NCI-H526 treated with DMSO at 0.1 percent for 48 hours (cell line): Measurements from ENCODE around the gene ZNF181.
"Not testable (repeated sequence)": the region's sequence is repeated elsewhere in the genome, so short reads cannot be mapped to it uniquely, and the experiment has no call there.

Experiments used
- DNase-seq: peaks from one replicate; lab custom pipeline; 2025; lab: John Stamatoyannopoulos, UW

Gene ZNF181

GRCh38 chr19:34733746-34734536 lies at the start of gene ZNF181:
Gene ZNF181, plus strand, starts transcription at chr19:34734243. Its CDS starts 795 bp downstream, at chr19:34735038.
- peak; percentile 96 for DNase-seq

- not testable (repeated sequence) for DNase-seq
These were observed 48.8 kb upstream of the ZNF181 start for GRCh38 chr19:34685266-34685665.

GRCh38 chr19:34686455-34686854 lies 47.6 kb upstream of the ZNF181 start:
- DNase-seq: no peak

- no peak for DNase-seq
These were observed 46.7 kb upstream of the ZNF181 start for GRCh38 chr19:34687348-34687747.

- DNase-seq: no peak
These were observed 45.5 kb upstream of the ZNF181 start for GRCh38 chr19:34688592-34688991.

- DNase-seq: no peak
These were observed 43.7 kb upstream of the ZNF181 start for GRCh38 chr19:34690372-34690771.

- DNase-seq: peak; percentile 61
These were observed 41.5 kb upstream of the ZNF181 start for GRCh38 chr19:34692549-34692948.

GRCh38 chr19:34707661-34708060 lies 26.4 kb upstream of the ZNF181 start:
- DNase-seq: no peak

- DNase-seq: peak; percentile 95
These were observed 22.2 kb upstream of the ZNF181 start for GRCh38 chr19:34711890-34712289.

- DNase-seq: peak; percentile 91
These were observed 21.4 kb upstream of the ZNF181 start for GRCh38 chr19:34712395-34713261.

- DNase-seq: no peak
These were observed 20.8 kb upstream of the ZNF181 start for GRCh38 chr19:34713262-34713637.

- no peak for DNase-seq
These were observed 18.7 kb upstream of the ZNF181 start for GRCh38 chr19:34715357-34715756.

- no peak for DNase-seq
These were observed 11.7 kb upstream of the ZNF181 start for GRCh38 chr19:34722353-34722752.

- no peak for DNase-seq
These were observed 8.6 kb upstream of the ZNF181 start for GRCh38 chr19:34725400-34725799.

GRCh38 chr19:34731019-34731829 lies 2.8 kb upstream of the ZNF181 start:
- DNase-seq: no peak

GRCh38 chr19:34731964-34732363 lies 2.1 kb upstream of the ZNF181 start:
- DNase-seq: no peak

GRCh38 chr19:34732612-34733211 lies 1.3 kb upstream of the ZNF181 start:
- DNase-seq: no peak

- peak; percentile 75 for DNase-seq
These were observed 737 bp upstream of the ZNF181 start for GRCh38 chr19:34733266-34733745.

GRCh38 chr19:34734537-34735103 lies 577 bp downstream of the ZNF181 start:
- peak; percentile 75 for DNase-seq

GRCh38 chr19:34744896-34745690 lies 11.1 kb downstream of the ZNF181 start:
- no peak for DNase-seq
